Astrocyte (in vitro differentiated cells and primary cell): ENCODE data around the gene KRT75.

ENCODE experiments used
- CTCF ChIP-seq: IDR thresholded peaks from 2 replicates; pipeline ENCODE4 v1.5.1; 2011; ENCODE audit warnings: low read depth, mild to moderate bottlenecking, inconsistent platforms, low read length, moderate library complexity; ENCODE audit not compliant: insufficient read depth
- EZH2 ChIP-seq: IDR thresholded peaks from 2 replicates; pipeline ENCODE4 v1.6.1; 2012; ENCODE audit warnings: mild to moderate bottlenecking, low read length, inconsistent platforms; ENCODE audit not compliant: insufficient read depth

- TF ChIP-seq CTCF = no peak
- no peak for TF ChIP-seq EZH2
Measured at GRCh38 chr12:52392465-52393007, 41.6 kb downstream of the KRT75 start.
